NCI-H128 (cell line): ENCODE data around the gene SMIM45.

Experiments used
- DNase-seq: peaks from one replicate; lab custom pipeline; 2025; ENCODE audit not compliant: unreplicated experiment; lab: John Stamatoyannopoulos, UW

Gene SMIM45

DNA sequence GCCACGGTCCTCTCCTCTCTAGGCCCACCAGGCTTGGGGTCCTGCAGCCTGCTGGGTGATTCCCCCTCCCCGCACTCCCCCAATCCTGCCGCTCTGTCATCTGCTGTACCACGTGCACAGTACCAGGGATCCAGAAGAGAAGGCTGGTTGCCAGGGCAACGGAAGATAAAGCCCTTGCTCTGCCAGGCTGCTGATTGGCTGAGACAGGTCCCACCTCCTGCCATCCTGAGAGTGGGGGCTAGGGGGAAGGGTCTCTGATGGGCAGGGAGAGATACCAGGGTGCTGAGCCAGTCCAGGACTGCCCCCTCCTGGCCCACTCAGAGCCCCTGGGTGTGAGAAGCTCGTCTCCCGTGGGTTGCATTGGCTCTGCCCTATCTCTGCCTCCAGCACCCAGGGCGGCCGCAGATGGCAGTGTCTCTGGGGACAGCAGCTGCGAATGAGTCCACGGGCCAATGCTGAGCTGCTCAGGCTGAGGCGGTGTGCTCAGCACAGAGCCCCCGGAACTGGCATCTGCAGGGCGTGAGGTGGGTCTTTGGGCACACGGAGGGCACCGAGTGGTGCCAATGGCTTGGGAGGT lies at the start of gene SMIM45:
Gene SMIM45 (plus strand): TSS at position 253 of the 577 bp plus-strand sequence.
- DNase-seq = no peak

DNA sequence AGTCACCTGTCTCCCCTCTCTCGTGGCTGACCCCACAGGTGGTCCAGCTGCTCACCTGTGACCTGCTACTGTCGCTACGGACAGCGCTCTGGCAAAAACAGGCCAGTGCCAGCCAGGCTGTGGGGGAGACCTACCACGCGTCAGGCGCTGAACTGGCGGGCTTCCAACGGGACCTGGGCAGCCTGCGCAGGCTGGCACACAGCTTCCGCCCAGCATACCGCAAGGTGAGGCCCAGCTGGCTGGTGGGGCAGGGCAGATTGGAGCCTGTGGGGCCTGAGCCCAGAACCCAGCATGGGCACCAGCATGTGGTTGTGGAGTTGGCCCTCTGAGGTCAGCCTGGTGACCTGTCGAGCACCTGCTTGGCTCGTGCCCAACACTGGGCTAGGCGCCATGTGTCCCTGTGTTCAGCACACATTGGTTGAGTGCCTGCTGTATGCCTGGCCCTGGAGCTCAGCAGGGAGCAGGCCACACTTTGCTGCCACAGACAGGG lies 49.0 kb upstream of the SMIM45 start:
- DNase-seq = no peak

DNA sequence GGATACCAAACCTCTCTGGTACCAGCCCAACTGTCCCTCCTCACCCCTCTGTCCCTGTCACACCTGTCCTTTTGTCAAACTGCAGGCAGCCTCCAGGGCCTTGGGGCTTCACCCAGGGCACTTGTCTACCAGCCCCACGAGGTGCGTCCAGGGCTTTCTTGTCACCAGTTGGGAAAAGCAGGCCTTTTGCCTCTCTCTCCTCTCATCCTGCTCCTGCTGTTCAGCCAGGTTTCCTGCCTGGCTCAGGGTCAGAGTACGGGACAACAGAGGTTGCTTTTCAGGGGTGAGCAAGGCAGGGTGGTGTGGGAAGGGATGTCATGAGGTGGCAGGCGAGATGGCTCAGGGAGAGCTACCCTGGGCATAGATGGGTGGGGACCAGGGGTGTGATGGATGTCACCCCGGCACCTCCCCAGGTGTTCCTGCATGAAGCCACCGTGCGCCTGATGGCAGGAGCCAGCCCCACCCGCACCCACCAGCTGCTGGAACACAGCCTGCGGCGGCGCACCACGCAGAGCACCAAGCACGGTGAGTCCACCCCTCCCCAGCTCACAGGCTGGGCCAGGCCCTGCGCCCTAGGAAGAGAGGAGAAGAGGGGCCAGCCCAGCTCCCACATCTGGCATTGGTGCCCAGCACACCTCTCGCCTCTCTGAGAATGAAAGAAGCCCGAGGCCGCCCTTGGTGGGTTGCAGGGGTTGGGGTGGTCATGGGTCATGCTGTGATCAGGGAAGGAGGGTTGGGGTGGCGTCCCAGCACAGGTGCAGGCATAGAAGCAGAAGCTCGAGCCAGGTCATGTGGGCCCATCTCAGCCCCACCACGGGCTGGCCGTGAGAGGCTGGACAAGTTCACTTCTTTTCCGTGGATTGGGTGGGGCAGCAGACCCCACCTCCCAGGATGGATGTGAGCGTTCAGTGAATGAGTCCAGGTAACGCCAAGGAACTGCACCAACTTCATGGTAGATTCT lies 47.2 kb upstream of the SMIM45 start:
- DNase-seq = no peak

DNA sequence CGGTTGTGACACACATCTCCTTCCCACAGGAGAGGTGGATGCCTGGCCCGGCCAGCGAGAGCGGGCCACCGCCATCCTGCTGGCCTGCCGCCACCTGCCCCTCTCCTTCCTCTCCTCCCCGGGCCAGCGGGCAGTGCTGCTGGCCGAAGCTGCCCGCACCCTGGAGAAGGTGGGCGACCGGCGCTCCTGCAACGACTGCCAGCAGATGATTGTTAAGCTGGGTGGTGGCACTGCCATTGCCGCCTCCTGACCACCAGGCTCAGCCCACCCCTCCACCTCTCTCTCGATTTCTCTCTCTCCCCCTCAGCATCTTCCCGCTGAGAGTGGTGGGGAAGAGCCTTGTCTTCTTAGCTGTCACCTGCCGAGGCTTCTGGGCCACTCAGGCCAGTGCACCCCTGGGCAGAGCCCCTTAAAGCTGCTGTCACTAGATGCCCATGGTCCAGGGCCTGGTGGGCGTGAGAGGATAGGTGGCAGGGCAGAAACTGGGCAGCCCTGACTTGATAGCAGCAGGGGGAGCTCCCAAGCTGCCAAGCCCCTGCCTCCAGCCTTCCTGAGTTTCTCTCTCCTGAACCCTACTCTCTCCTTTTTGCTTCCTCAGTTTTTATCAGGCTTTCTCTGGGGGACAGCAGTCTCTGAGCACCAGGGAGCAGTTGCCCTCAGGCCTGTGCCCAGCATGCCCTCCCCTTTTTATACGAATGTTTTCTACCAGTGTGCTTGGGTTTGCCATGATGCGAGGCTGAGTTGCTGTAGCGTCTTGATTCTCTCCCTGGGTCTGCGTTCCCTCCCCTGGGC lies 46.3 kb upstream of the SMIM45 start:
- no peak for DNase-seq

DNA sequence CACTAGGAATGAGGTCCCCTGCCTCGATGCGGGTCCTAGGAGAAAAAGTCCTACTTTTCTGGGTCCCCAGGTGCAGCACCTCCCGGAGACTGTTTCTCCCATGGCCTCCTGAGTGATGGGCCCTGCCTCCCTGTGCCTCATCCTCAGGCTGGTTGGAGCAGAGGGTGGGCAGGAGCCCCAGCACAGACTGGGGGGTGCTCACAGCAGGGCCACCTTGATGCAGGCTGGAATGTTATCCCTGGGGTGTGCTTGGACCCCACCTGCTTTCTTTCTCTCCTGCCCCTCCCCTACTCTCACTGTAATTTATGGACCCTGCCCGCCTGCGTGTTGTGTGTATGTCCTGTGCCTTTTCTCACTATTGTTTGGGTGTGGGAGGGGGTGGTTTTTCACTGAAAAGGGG lies 45.1 kb upstream of the SMIM45 start:
- DNase-seq = no peak

DNA sequence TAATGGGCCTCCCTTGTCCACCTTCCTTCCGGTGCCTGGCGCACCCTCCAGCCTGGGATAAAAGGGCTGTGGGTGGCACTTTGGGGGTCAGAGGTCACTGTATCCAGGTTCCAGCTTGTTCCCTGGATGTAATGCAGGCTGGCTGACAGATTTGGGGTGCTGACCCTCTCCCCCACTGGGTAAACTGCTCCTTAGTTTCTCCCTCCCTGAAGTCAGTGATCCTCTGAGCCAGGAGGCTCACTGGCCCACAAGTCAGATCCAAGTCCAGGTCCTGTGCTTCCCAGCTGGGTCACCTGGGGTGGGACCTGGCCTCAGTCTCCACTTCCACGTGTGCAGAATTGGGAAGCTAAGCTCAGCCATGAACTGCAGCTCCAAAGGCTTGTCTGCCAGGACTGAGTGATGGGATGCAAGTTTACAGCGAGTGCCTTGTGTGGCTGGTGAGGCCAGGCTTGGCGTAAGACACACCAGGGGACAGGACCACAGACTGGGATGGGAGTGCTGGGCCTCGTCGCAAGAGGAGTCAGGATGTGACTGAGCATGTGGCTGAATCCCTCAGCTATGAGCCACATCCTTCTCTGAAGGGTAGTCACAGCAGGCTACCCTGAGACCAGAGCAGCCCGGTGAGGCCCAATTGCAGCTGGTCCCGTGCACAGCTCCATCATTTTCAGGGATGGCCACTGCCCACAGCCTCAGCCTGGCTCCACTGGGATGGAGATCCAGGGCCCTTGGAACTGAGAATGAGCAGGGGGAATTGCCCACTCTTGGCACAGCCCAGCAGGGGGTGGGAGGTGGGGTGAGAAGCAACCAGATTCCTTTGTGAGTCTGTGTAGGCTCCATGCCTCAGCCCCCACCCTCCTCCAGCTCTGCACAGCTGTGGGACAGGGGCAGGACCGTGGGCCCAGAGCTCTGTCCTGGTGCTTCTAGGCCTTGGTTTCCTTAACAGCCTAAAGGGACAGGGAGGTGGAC lies 44.2 kb upstream of the SMIM45 start:
- DNase-seq = no peak

DNA sequence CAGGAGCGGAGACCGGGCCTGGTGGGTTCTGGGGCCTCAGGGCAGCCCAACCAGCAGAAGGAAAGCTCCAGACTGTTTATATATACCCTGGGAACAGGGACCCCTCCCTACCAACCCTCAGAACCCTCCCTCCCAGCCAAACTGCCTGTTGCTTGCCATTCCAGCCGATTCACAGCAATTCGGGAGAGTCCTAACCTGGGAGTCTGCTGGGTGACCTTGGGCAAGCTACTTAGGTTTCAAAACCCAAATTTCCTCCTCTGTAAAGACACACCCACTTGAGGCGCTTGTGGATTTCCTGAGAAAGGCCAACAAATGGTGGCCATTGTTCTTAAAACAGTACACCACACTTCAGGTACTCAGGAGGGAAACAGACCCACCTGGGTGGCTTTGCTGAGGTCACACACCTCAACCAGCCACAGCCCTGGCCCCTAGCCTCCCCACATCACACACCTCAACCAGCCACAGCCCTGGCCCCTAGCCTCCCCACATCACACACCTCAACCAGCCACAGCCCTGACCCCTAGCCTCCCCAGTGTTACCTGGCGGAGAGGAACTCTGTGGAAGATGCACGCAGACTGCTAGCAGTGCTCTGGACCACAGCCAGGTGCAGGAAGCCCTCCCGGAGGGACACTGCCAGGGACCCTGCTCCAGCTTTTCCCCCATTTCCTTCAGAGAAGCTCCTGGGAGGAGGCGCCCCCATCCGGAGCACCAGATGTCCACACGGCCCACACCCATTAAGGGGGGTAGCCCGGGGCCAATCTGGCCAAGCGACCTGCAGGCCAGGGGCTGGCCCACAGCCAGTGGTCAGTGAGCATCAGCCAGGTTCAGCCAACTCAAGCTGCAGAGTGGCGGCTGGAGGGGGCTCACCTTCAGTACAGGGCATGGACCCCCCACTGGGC lies 43.3 kb upstream of the SMIM45 start:
- no peak for DNase-seq

DNA sequence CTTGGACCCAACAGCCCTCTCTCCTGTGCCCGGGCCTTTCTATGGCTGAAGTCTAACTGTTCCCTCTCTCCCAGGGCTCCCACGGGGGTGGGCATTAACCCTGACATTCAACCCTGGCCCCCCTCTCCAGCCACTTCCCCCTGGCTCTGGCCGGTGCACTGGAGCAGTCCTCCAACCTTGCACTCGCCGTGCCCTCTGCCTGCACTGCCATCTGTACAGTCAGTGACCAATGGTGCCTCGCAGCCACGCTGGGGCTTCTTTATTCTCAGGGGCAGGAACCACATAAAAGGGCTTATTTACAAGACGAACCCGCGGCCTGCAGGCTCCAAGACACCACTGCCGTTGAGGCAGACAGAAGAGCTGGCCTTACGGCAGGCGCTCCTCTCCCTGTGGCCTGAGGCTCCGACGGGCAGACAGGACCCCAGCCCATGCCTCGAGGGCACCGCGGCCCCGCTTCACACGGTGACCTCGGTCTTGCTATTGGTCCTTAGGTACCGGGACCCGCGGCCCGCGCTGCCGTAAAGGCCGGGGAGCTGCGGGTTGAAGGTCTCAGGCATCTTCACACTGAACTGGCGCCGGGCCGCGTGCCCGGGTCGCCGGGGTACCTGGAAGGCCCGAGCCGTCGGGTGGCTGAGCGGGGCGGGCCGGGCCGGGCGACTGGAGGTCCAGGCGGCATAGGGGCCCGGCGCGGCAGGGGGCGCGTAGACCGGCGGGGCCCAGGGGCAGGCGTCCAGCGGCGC lies 42.5 kb upstream of the SMIM45 start:
- no peak for DNase-seq

DNA sequence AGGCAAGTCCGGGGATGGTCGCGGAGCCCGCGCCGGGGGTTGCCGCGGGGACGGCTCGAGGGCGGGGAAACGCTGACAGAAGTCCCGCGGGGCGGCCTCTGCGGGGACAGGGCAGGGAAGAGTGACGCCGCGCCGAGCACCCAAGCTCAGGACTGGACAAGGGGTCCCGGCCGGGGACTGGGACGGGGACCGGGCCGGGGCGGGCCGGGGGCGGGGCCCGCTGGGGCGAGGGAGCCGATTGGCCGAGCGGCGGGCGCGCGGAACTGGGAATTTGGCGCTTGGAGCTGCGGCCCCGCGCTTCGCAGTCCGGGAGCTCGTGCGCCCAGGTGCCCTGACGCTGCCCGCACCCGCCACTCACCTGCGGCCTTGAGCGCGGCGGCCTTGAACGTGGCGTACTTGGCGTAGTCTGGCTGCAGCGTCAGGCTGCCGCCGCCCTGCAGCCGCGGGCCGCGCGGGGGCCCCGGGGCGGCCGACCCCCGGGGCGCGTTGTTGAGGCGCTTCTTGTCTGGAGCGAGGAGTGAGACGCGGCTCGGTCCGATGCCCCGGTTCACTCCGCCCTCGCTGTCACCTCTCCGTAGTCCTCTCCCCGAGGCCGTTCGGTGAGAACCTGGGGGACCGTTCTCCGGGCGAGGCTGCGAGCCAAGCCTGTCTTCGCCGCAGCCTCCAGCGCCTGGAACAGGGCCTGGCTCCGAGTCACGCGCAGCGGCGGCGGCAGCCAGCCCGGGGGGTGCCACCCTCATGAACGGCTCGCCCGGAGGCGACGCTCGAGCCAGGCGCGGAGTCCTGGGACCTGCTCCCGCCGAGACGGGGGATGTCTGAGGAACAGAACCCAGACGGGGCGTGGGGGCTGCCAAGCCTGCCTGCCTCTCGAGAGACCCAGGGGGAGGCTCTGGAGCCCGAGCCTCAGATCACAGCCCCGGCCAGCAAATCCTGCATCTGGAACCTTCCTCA lies 41.6 kb upstream of the SMIM45 start:
- DNase-seq = no peak

DNA sequence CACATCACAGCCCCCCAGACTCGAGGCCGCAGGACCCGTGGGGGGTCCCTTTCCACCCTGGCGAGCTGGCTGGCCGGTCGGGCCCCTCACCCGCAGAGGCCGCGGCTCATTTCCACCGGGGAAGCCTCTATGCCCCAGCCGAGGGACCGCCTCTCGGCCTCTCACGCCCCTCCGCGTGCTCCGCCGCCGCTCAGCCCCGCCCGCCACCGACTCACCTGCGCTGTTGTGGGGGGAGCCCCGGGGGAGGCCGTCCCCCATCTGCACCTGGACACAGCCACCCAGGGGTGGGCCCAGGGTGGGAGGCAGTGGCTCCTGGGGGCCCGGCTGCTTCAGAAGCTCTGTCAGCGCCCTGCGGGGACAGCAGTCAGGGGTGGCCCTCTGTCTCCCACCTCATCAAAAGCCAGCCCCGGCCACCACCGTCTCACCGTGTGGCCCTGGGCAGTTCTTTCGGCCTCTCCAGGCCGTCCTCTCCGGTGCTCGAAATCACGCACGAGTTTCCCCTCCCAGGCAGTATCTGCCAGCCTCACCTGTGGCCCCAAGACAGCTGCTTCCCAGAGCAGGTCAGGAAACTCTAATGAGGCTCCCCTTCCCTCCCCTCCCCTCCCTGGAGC lies 40.8 kb upstream of the SMIM45 start:
- DNase-seq = no peak

DNA sequence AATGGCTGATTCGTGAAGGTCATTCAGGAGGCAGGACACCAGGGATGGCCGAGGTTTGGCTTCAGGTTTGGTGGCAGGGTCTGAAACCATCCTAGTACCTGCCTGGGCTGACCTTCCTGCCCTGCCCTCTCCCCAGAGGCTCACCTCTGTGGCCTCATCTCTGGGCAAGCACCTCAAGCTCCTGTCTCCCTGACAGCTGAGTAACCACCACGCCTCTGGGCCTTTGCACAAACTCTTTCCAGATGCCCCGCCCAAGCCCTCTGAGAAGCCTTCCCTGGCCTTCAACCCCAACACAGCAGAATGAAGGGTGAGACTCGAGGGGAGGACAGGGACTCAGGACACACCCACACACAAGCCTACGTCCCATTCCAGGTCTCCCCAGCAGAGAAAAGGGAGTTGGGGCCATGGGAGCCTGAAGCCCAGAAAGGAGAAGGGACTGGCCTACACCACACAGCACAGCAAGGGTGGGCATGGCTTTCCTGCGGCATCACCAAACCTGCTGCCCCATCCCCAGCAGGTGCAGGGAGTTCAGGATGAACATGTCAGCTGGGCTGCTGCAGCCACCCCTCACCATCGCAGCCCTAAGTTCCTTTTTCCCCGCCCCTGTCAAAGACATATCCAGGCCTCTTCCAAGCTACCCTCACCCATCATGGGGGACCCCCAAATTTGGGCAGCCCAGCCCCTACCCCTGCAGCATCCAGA lies 39.5 kb upstream of the SMIM45 start:
- DNase-seq = no peak

DNA sequence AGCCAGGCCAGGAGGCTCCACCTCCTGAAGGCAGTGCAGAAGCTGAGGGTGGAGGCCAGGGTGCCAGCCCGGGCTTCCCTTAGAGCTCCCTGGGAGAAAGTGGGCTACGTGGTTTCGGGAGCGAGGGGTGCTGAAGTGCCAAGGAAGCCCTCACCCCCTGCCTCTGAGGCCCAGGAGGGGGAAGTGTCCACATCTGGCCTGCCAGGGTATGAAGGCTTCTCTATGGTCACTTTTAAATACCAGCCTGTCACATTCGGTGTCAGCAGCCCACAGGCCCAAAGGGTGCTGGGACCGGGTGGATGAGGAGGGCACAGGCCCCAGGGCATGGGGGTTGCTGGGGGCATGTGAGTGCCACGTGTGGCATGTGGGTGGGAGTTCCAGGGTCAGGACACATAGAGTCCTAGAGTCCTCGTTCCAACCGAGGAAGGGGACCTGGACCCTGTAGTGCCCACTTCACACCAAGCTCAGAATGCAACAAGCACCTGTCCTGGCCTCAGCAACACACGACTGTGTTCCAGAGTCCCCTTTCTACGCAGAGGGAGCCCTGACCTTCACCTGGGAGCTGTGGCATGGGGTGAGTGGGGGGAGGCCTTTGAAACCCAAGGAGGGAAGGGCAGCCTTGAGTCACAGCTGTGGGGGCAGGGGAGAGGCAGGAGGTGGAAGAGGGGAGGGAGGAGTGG lies 38.8 kb upstream of the SMIM45 start:
- DNase-seq = no peak

DNA sequence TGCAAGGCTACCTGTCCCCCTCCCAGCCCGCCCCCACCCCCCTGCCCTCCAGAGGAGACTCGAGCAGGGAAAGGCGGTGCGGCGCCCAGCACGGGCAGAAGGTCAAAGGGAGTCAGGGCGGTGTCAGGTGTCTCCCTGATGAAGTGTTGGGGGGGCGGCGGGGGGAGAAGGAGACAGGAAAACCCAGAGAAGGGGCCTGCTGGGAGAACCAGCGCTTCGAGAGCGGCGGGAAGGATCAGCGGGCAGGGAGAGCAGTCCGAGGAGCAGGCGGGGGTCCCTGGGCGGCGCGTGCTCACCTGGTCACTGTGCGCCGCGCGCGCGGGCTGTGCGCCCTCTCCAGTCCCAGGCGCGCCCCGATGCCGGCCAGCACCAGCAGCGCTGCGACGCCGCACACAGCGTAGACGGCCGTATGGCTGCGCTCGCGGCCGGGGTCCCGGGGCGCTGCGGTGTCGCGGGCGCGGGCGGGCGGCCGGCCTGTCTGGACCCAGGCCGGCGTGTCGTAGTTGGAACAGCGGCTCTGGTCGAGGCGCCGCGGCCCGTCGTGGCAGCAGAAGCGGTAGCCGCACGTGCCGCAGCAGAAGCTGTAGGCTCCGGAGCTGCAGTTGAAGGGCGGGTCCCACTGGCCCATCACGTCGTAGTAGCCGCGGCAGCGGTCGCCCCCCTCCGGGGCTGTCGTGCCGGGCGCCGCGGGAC lies 38.0 kb upstream of the SMIM45 start:
- DNase-seq = no peak

DNA sequence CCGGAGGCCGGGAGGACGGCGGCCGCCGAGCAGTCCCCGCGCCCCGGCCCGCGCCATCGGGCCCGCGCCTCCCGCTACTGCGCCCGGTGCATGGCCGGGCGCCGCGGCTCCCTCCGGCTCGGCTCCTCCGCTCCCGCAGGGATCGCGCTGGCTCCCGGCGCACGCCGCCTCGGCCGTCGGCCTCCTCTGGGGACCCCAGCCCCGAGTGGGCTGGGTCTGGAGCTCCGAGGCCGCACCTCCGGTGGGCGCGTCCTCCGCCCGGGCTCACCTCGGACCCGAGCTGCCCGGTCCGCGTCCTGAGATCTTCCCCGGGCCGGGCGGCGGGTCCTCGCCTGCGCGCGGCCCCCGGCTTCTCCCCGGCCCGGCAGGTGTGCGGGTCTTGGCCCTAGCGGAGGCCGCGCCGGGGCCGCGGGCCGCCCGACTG lies 37.3 kb upstream of the SMIM45 start:
- no peak for DNase-seq

DNA sequence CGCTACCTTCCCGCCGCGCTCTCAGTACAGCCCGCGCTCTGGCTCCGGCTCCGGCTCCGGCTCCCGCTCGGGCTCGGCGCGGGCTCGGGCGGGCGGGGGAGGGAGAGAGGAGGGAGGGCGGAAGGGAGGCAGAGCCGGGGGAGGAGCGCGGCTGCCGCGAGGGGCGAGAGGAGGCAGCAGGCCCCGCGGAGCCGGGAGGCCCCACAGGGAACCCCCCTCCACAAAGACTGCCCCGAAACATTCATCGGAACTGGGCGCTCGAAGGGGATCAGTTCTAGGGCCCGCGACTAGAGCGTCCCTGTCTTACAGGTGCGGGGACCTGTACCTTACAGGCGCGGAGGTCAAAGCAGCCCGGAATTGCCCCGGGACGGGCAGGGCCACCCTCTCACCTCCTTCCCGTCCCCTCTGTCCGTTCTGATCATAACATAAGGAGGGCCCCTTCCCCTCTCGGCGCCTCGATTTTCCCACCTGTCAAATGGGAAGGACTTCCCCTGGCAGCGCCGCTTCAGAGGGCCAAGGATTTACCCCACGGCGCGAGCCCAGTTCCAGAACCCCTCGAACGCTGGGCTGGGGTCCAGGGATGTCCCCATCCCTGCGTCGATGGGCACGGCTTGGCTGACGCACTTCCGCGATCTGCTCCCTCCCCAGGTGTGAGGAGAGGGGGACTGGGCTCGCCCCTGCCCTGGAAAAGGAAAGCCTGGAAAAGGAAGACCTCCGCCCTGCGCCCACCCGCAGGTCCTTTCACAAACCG lies 36.7 kb upstream of the SMIM45 start, which contains the start of gene SHISA8:
Gene SHISA8 (minus strand): TSS at position 40 of the 751 bp plus-strand sequence. CDS start 407 bp downstream, outside the sequence.
- DNase-seq = no peak
